IMR-90 (cell line): ENCODE results near the gene AGXT. TPM values are rescaled to one million over a fixed set of nuclear protein-coding genes. Genes with fewer than 3 reads are reported as not detected.

Experiments
- ATAC-seq: fragments of 200-7000 bp; cut with Tn5 transposase; 2 replicates; pipeline ENCODE4 v1.9.1; 2020; ENCODE audit warnings: low read depth, mild to moderate bottlenecking, moderate library complexity
- BruUV-seq: library from RNA; stranded (reverse); fragments of 400-500 nt; replicated peaks from 2 replicates; lab custom pipeline; 2021; lab: Mats Ljungman, UMichigan
- CTCF ChIA-PET: fragments of 300-600 bp; formaldehyde crosslinking; extraction: SDS; loops from one replicate; lab custom pipeline; 2021; ENCODE audit warnings: antibody characterized with exemption; lab: Yijun Ruan, JAX
- POLR2A ChIA-PET: fragments of 300-600 bp; sonication (Branson Sonifier 250); formaldehyde crosslinking; loops from one replicate; lab custom pipeline; 2022; ENCODE audit warnings: antibody characterized with exemption; ENCODE audit not compliant: unreplicated experiment; lab: Charles Lee
- DNase-seq: peaks from one replicate; pipeline ENCODE4 v3.0.0; 2013
- H2AFZ ChIP-seq: replicated peaks from 2 replicates; pipeline ENCODE3; 2013; ENCODE audit warnings: low read length, mild to moderate bottlenecking; ENCODE audit not compliant: poor library complexity
- H2AK5ac ChIP-seq: 2 replicates; pipeline ENCODE4 v1.6.1; 2013; ENCODE audit warnings: low read depth, low read length, inconsistent platforms
- H2AK9ac ChIP-seq: replicated peaks from 2 replicates; pipeline ENCODE3; 2013; ENCODE audit warnings: mild to moderate bottlenecking, low read depth, low read length, moderate library complexity; ENCODE audit not compliant: poor library complexity
- H2BK120ac ChIP-seq: 2 replicates; pipeline ENCODE4 v1.6.1; 2013; ENCODE audit warnings: low read depth, low read length, inconsistent platforms
- H2BK15ac ChIP-seq: 3 replicates; pipeline ENCODE4 v1.6.1; 2013; ENCODE audit warnings: low read depth, low read length, inconsistent platforms
- H2BK20ac ChIP-seq: 2 replicates; pipeline ENCODE4 v1.6.1; 2013; ENCODE audit warnings: low read depth, mild to moderate bottlenecking, inconsistent platforms, low read length, moderate library complexity
- H2BK5ac ChIP-seq: 2 replicates; pipeline ENCODE4 v1.6.1; 2013; ENCODE audit warnings: mild to moderate bottlenecking, low read depth, low read length, inconsistent platforms; ENCODE audit not compliant: poor library complexity, severe bottlenecking
- H3K14ac ChIP-seq: replicated peaks from 2 replicates; pipeline ENCODE4 v1.6.1; 2013; ENCODE audit warnings: low read depth, low read length, inconsistent platforms
- H3K18ac ChIP-seq: 2 replicates; pipeline ENCODE4 v1.6.1; 2013; ENCODE audit warnings: low read depth, low read length, control low read depth
- H3K23ac ChIP-seq: 2 replicates; pipeline ENCODE4 v1.6.1; 2013; ENCODE audit warnings: low read depth, low read length, inconsistent platforms
- H3K27ac ChIP-seq: 2 replicates; pipeline ENCODE4 v1.5.1; 2013; ENCODE audit warnings: mild to moderate bottlenecking, control low read depth, low read length; ENCODE audit not compliant: insufficient read depth
- H3K27me3 ChIP-seq: 2 replicates; pipeline ENCODE4 v1.6.1; 2013; ENCODE audit warnings: low read length; ENCODE audit not compliant: control insufficient read depth, insufficient read depth
- H3K36me3 ChIP-seq: 2 replicates; pipeline ENCODE4 v1.6.1; 2013; ENCODE audit warnings: low read length, mixed read lengths; ENCODE audit not compliant: control insufficient read depth, insufficient read depth
- H3K4ac ChIP-seq: 2 replicates; pipeline ENCODE4 v1.6.1; 2013; ENCODE audit warnings: low read depth, low read length, inconsistent platforms
- H3K4me1 ChIP-seq: 2 replicates; pipeline ENCODE4 v1.6.1; 2013; ENCODE audit warnings: low read length, mixed read lengths; ENCODE audit not compliant: control insufficient read depth, insufficient read depth
- H3K4me2 ChIP-seq: 2 replicates; pipeline ENCODE4 v1.6.1; 2013; ENCODE audit warnings: low read depth, mild to moderate bottlenecking, control low read depth, low read length, moderate library complexity
- H3K4me3 ChIP-seq: 2 replicates; pipeline ENCODE4 v1.5.1; 2013; ENCODE audit warnings: low read depth, mild to moderate bottlenecking, control low read depth, low read length, moderate library complexity; ENCODE audit not compliant: insufficient read depth
- H3K56ac ChIP-seq: 2 replicates; pipeline ENCODE4 v1.6.1; 2013; ENCODE audit warnings: low read length, inconsistent platforms; ENCODE audit not compliant: insufficient read depth; ENCODE audit errors: extremely low read depth
- H3K79me1 ChIP-seq, 2 experiments: 2 replicates each; pipeline ENCODE4 v1.6.1; 2013; ENCODE audit warnings: low read length in 2 of 2, inconsistent platforms in 1 of 2, low read depth in 1 of 2
- H3K9ac ChIP-seq: 2 replicates; pipeline ENCODE4 v1.6.1; 2013; ENCODE audit warnings: low read depth, low read length, control low read depth
- H3K9me1 ChIP-seq: 2 replicates; pipeline ENCODE4 v1.6.1; 2013; ENCODE audit warnings: low read length, inconsistent platforms; ENCODE audit not compliant: insufficient read depth
- H3K9me3 ChIP-seq: 2 replicates; pipeline ENCODE4 v1.6.1; 2013; ENCODE audit warnings: low read length; ENCODE audit not compliant: control insufficient read depth, insufficient read depth
- H4K20me1 ChIP-seq: 2 replicates; pipeline ENCODE4 v1.6.1; 2013; ENCODE audit warnings: low read length, inconsistent platforms; ENCODE audit not compliant: insufficient read depth
- H4K5ac ChIP-seq: 2 replicates; pipeline ENCODE4 v1.6.1; 2013; ENCODE audit warnings: mild to moderate bottlenecking, low read depth, low read length, control low read depth
- H4K8ac ChIP-seq, 2 experiments: 2 replicates each; pipeline ENCODE4 v1.6.1; 2013; ENCODE audit warnings: low read depth in 2 of 2, low read length in 2 of 2, control low read depth in 1 of 2, inconsistent platforms in 1 of 2
- H4K91ac ChIP-seq: 2 replicates; pipeline ENCODE4 v1.6.1; 2013; ENCODE audit warnings: low read depth, low read length, inconsistent platforms; ENCODE audit not compliant: insufficient read depth
- BHLHE40 ChIP-seq: fragments of 150-350 bp; IDR thresholded peaks from 2 replicates; pipeline ENCODE4 v1.6.1; 2016; ENCODE audit warnings: mild to moderate bottlenecking, low read depth, low read length
- CEBPB ChIP-seq: IDR thresholded peaks from 2 replicates; pipeline ENCODE4 v1.6.1; 2012; ENCODE audit warnings: low read depth, low read length, improper control_type of control experiment
- CHD1 ChIP-seq: IDR thresholded peaks from 2 replicates; pipeline ENCODE4 v1.6.1; 2012; ENCODE audit warnings: low read depth, low read length, improper control_type of control experiment
- FOS ChIP-seq: fragments of 150-350 bp; IDR thresholded peaks from 2 replicates; pipeline ENCODE4 v1.6.1; 2016; ENCODE audit warnings: low read depth, low read length
- MAFK ChIP-seq: IDR thresholded peaks from 2 replicates; pipeline ENCODE4 v1.6.1; 2012; ENCODE audit warnings: low read depth, low read length, improper control_type of control experiment
- MAZ ChIP-seq: IDR thresholded peaks from 2 replicates; pipeline ENCODE4 v1.6.1; 2012; ENCODE audit warnings: low read depth, mild to moderate bottlenecking, low read length, improper control_type of control experiment, moderate library complexity, borderline replicate concordance
- MXI1 ChIP-seq: IDR thresholded peaks from 2 replicates; pipeline ENCODE4 v1.6.1; 2012; ENCODE audit warnings: low read depth, mild to moderate bottlenecking, low read length, moderate library complexity, borderline replicate concordance
- NFE2L2 ChIP-seq: fragments of 150-350 bp; IDR thresholded peaks from 2 replicates; pipeline ENCODE4 v1.6.1; 2016; ENCODE audit warnings: low read depth, mild to moderate bottlenecking, low read length
- POLR2A ChIP-seq: IDR thresholded peaks from 2 replicates; pipeline ENCODE4 v1.6.1; 2012; ENCODE audit warnings: mild to moderate bottlenecking, low read depth, low read length
- RAD21 ChIP-seq: IDR thresholded peaks from 2 replicates; pipeline ENCODE4 v1.6.1; 2012; ENCODE audit warnings: low read length, improper control_type of control experiment
- RCOR1 ChIP-seq: IDR thresholded peaks from 2 replicates; pipeline ENCODE4 v1.6.1; 2012; ENCODE audit warnings: mild to moderate bottlenecking, low read length, improper control_type of control experiment; ENCODE audit not compliant: insufficient replicate concordance
- RFX5 ChIP-seq: IDR thresholded peaks from 2 replicates; pipeline ENCODE4 v1.8.0; 2012; ENCODE audit warnings: low read depth, mild to moderate bottlenecking, low read length, moderate library complexity
- SMC3 ChIP-seq: fragments of 150-350 bp; IDR thresholded peaks from 2 replicates; pipeline ENCODE4 v1.6.1; 2016; ENCODE audit warnings: low read depth, mild to moderate bottlenecking, antibody characterized with exemption, low read length, moderate library complexity
- WGBS, 2 experiments: methylation state at CpG; one replicate each; pipeline versions ENCODE4 v1.1.5 to v1.1.7; 2013; ENCODE audit warnings: missing lambda C conversion rate in 2 of 2; ENCODE audit not compliant: insufficient read length in 1 of 2; ENCODE audit errors: extremely low coverage in 2 of 2; 5-methylcytosine and 5-hydroxymethylcytosine counted together
- dilution Hi-C: fragments of 300-500 bp; cut with HindIII; formaldehyde crosslinking; loops from one replicate; pipeline ENCODE4 v1.14.3; 2018; ENCODE audit warnings: low sequenced_read_pairs; ENCODE audit not compliant: unreplicated experiment
- in situ Hi-C: fragments of 300-500 bp; cut with MboI; formaldehyde crosslinking; loops from 3 replicates; pipeline ENCODE4 v1.14.3; 2019; ENCODE audit warnings: low sequenced_read_pairs, inconsistent platforms, mixed read lengths
- intact Hi-C: fragments of 100-400 bp; cut with micrococcal nuclease; formaldehyde crosslinking; loops from 2 replicates; pipeline ENCODE4 v1.10.0; 2022
- polyA plus RNA-seq, 3 experiments: library from polyadenylated mRNA; depleted of rRNA; stranded (reverse); fragments of >200 nt; gene quantifications; 2 replicates each; pipeline ENCODE4 v1.2.3, GENCODE V29; 2012; ENCODE audit warnings: low replicate concordance in 1 of 3
- total RNA-seq: library from RNA; depleted of rRNA; stranded (reverse); fragments of >200 nt; gene quantifications from 2 replicates; pipeline ENCODE4 v1.2.3, GENCODE V29; 2012
- TF ChIP-seq, protein P1 (sequence below): fragments of 150-350 bp; IDR thresholded peaks from 2 replicates; pipeline ENCODE4 v1.6.1; 2017; ENCODE audit warnings: mild to moderate bottlenecking, antibody characterized with exemption, low read length, low read depth
- TF ChIP-seq, protein P2 (sequence below): fragments of 150-350 bp; IDR thresholded peaks from 2 replicates; pipeline ENCODE4 v1.6.1; 2016; ENCODE audit warnings: low read depth, mild to moderate bottlenecking, low read length, moderate library complexity, borderline replicate concordance
- TF ChIP-seq, protein P3 (sequence below): conservative IDR thresholded peaks from 2 replicates; pipeline ENCODE4 v1.5.1; 2012; ENCODE audit warnings: mild to moderate bottlenecking, low read depth, low read length, improper control_type of control experiment

AGXT gene
- total and polyA plus RNA-seq, 2 of the 4 experiments (the other 2 are of a cell fraction) = not detected

DNA sequence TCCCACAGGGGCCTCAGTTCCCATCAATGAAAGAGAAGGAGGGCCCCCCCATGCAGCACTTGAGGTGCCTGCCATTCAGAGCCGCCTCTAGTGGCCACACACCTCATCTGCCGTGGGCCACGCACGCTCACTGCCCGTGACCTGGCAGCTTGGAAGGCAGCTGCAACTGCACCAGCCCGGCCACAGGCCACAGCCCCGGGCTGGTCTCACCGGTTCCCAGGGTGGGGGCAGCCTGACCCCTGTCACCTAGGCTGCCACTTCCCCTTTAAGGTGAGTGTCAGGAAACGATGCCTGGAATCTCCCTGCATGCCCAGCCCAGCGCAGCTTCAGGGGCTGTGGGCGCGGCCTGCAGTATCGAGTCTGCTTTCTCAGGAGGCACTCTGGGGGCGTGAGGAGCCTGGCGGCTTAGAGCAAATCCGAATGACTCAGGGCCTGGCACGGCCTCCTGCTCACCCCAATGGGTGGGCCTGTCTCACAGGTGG, 24.8 kb downstream of the AGXT start:
- Histone ChIP-seq H3K23ac (no peak overlapping the region), H2AK9ac (no peak overlapping the region), H3K79me1 (no peaks in the 10 kb centered on the region), H3K4ac (no peak overlapping the region), H4K20me1 (no peaks in the 10 kb centered on the region), H3K18ac (no peak overlapping the region), H3K4me1 (no peaks in the 10 kb centered on the region; the same call in 1 of the 2 replicates), H3K56ac (no peak overlapping the region), H3K27me3 (peaks cover 5% of the 10 kb centered on the region; the same call in 1 of the 2 replicates), H4K91ac (no peak overlapping the region), H4K5ac (no peak overlapping the region), H2BK15ac (no peak overlapping the region), H2AFZ (peak overlapping the region; percentile 8), H3K4me3 (no peak overlapping the region), H3K9me3 (no peaks in the 10 kb centered on the region), H3K36me3 (no peaks in the 10 kb centered on the region), H2AK5ac (no peak overlapping the region), H2BK5ac (no peak overlapping the region), H2BK20ac (no peak overlapping the region), H3K4me2 (no peak overlapping the region), H3K9ac (no peak overlapping the region), H3K14ac (no peak overlapping the region), H3K9me1 (no peaks in the 10 kb centered on the region), H4K8ac (no peak overlapping the region), H3K27ac (no peak overlapping the region), H2BK120ac (no peak overlapping the region)
- ATAC-seq = peak; percentile 70
- TF ChIP-seq, protein P1, sequence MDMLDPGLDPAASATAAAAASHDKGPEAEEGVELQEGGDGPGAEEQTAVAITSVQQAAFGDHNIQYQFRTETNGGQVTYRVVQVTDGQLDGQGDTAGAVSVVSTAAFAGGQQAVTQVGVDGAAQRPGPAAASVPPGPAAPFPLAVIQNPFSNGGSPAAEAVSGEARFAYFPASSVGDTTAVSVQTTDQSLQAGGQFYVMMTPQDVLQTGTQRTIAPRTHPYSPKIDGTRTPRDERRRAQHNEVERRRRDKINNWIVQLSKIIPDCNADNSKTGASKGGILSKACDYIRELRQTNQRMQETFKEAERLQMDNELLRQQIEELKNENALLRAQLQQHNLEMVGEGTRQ = no peak
- no peak for TF ChIP-seq BHLHE40
- no peak for TF ChIP-seq FOS
- TF ChIP-seq MAFK = no peak
- TF ChIP-seq POLR2A = no peak
- no peak for TF ChIP-seq MAZ
- no peak for TF ChIP-seq RAD21
- no peak for TF ChIP-seq MXI1
- TF ChIP-seq NFE2L2 = no peak
- TF ChIP-seq, protein P2, sequence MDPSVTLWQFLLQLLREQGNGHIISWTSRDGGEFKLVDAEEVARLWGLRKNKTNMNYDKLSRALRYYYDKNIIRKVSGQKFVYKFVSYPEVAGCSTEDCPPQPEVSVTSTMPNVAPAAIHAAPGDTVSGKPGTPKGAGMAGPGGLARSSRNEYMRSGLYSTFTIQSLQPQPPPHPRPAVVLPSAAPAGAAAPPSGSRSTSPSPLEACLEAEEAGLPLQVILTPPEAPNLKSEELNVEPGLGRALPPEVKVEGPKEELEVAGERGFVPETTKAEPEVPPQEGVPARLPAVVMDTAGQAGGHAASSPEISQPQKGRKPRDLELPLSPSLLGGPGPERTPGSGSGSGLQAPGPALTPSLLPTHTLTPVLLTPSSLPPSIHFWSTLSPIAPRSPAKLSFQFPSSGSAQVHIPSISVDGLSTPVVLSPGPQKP = no peak
- TF ChIP-seq RCOR1 = no peak
- no peak for TF ChIP-seq SMC3
- TF ChIP-seq CEBPB = no peak
- TF ChIP-seq, protein P3, sequence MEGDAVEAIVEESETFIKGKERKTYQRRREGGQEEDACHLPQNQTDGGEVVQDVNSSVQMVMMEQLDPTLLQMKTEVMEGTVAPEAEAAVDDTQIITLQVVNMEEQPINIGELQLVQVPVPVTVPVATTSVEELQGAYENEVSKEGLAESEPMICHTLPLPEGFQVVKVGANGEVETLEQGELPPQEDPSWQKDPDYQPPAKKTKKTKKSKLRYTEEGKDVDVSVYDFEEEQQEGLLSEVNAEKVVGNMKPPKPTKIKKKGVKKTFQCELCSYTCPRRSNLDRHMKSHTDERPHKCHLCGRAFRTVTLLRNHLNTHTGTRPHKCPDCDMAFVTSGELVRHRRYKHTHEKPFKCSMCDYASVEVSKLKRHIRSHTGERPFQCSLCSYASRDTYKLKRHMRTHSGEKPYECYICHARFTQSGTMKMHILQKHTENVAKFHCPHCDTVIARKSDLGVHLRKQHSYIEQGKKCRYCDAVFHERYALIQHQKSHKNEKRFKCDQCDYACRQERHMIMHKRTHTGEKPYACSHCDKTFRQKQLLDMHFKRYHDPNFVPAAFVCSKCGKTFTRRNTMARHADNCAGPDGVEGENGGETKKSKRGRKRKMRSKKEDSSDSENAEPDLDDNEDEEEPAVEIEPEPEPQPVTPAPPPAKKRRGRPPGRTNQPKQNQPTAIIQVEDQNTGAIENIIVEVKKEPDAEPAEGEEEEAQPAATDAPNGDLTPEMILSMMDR = no peak
- no peak for TF ChIP-seq CHD1
- TF ChIP-seq RFX5 = no peak
- CTCF ChIA-PET = no interaction called here
- 73% methylated on average over 3 of the region's 17 CpGs; no CpG with 5 or more reads in 1 of the 2 experiments for WGBS, 2 experiments
- in situ Hi-C loops (no loop called here), intact Hi-C loops (no loop called here), dilution Hi-C loops (no loop called here)
- DNase-seq = peak; percentile 36
- POLR2A ChIA-PET = no interaction called here
- no TSS peak for BruUV-seq
